HepG2 (cell line): ENCODE data around the gene CSNK1E. TPM values are rescaled to one million over a fixed set of nuclear protein-coding genes. Genes with fewer than 3 reads are reported as not detected.
A peak's percentile ranks its signal among the peaks of the same experiment; 100 is the strongest.

Experiments used
- ATAC-seq: fragments of 200-7000 bp; cut with Tn5 transposase; 3 replicates; pipeline ENCODE4 v1.9.1; 2020; ENCODE audit warnings: mild to moderate bottlenecking, moderate library complexity
- BruUV-seq: library from RNA; stranded (reverse); fragments of 400-500 nt; replicated peaks from 2 replicates; lab custom pipeline; 2021; lab: Mats Ljungman, UMichigan
- CTCF ChIA-PET: fragments of 300-600 bp; formaldehyde crosslinking; extraction: SDS; loops from one replicate; lab custom pipeline; 2021; ENCODE audit warnings: low total read pairs, inconsistent platforms, low intra/inter-chr PET ratio; lab: Yijun Ruan, JAX
- POLR2A ChIA-PET: fragments of 350-600 bp; sonication (Branson Sonifier 250); formaldehyde crosslinking; loops from one replicate; lab custom pipeline; 2020; ENCODE audit warnings: antibody characterized with exemption, inconsistent platforms; lab: Yijun Ruan, JAX
- DNase-seq: peaks from one replicate; pipeline ENCODE4 v3.0.0-alpha.2; 2015; ENCODE audit warnings: low spot score
- FAIRE-seq: peaks from 3 replicates; lab custom pipeline; 2011; peaks lifted over from hg19 to GRCh38; lab: Jason Lieb, UNC
- H2AFZ ChIP-seq: one replicate; pipeline ENCODE4 v1.6.1; 2011; ENCODE audit warnings: low read length, inconsistent platforms
- H3K27ac ChIP-seq: fragments of 300-600 bp; 3 replicates; pipeline ENCODE4 v1.8.0; 2011; ENCODE audit warnings: mixed run types, mild to moderate bottlenecking, mixed read lengths, low read length, inconsistent platforms; ENCODE audit not compliant: insufficient read depth; ENCODE audit errors: extremely low read length
- H3K27me3 ChIP-seq, 2 experiments: fragments of 200-600 bp in 1 of 2; 2 replicates in 1 of 2; 3 replicates in 1 of 2; pipeline versions ENCODE4 v1.6.0 to v1.8.0; 2011; ENCODE audit warnings: low read length in 2 of 2, mild to moderate bottlenecking in 2 of 2, moderate library complexity in 2 of 2, inconsistent platforms in 1 of 2; ENCODE audit not compliant: insufficient read depth in 2 of 2, control insufficient read depth in 1 of 2
- H3K36me3 ChIP-seq, 2 experiments: fragments of 200-600 bp in 1 of 2; replicated peaks in 1 of 2; 2 replicates in 1 of 2; 3 replicates in 1 of 2; pipeline versions ENCODE4 v1.5.1 to v1.8.0; 2011; ENCODE audit warnings: low read length in 2 of 2, inconsistent platforms in 1 of 2; ENCODE audit not compliant: insufficient read depth in 2 of 2, control insufficient read depth in 1 of 2
- H3K4me1 ChIP-seq: 2 replicates; pipeline ENCODE4 v1.5.1; 2012; ENCODE audit warnings: low read length, inconsistent platforms; ENCODE audit not compliant: insufficient read depth
- H3K4me2 ChIP-seq: 2 replicates; pipeline ENCODE4 v1.6.0; 2011; ENCODE audit warnings: low read depth, low read length, inconsistent platforms
- H3K4me3 ChIP-seq, 3 experiments: fragments of 200-600 bp in 1 of 3; sonication (generic), shearing (Covaris generic) in 1 of 3; replicated peaks in 1 of 3; 2 replicates each; pipeline ENCODE4 v1.5.1; 2011 to 2016; ENCODE audit warnings: low read length in 3 of 3, inconsistent platforms in 2 of 3, low read depth in 2 of 3, mild to moderate bottlenecking in 2 of 3, control low read depth in 1 of 3, mixed read lengths in 1 of 3; ENCODE audit not compliant: insufficient read depth in 1 of 3
- H3K79me2 ChIP-seq: one replicate; pipeline ENCODE4 v1.6.1; 2011; ENCODE audit warnings: low read length, inconsistent platforms; ENCODE audit not compliant: insufficient read depth
- H3K9ac ChIP-seq: 2 replicates; pipeline ENCODE4 v1.6.0; 2011; ENCODE audit warnings: mild to moderate bottlenecking, low read depth, low read length, inconsistent platforms; ENCODE audit not compliant: insufficient read depth
- H3K9me3 ChIP-seq: 2 replicates; pipeline ENCODE4 v1.5.1; 2012; ENCODE audit warnings: mild to moderate bottlenecking, low read length
- H4K20me1 ChIP-seq: 2 replicates; pipeline ENCODE4 v1.6.0; 2011; ENCODE audit warnings: inconsistent platforms, mild to moderate bottlenecking, low read length, moderate library complexity; ENCODE audit not compliant: insufficient read depth
- ATM ChIP-seq: fragments of 450-650 bp; IDR thresholded peaks from 2 replicates; pipeline ENCODE4 v1.7.1; 2017; ENCODE audit warnings: mild to moderate bottlenecking, borderline replicate concordance
- DZIP1 ChIP-seq: sonication (generic); formaldehyde crosslinking; IDR thresholded peaks from 2 replicates; pipeline ENCODE4 v1.5.0; 2020; ENCODE audit warnings: mild to moderate bottlenecking, missing genetic modification reagents
- E2F1 ChIP-seq: sonication (generic); formaldehyde crosslinking; IDR thresholded peaks from 2 replicates; pipeline ENCODE4 v1.5.0; 2020; ENCODE audit warnings: missing genetic modification reagents
- ERF ChIP-seq: IDR thresholded peaks from 2 replicates; pipeline ENCODE4 v1.6.1; 2018; ENCODE audit warnings: missing biosample characterization, missing genetic modification reagents
- HHEX ChIP-seq: IDR thresholded peaks from 2 replicates; pipeline ENCODE4 v1.6.1; 2016; ENCODE audit warnings: control low read depth
- HNF1B ChIP-seq: sonication (generic); formaldehyde crosslinking; IDR thresholded peaks from 2 replicates; pipeline ENCODE4 v1.5.1; 2020; ENCODE audit warnings: mild to moderate bottlenecking, moderate library complexity, missing genetic modification reagents
- SIN3A ChIP-seq: IDR thresholded peaks from 2 replicates; pipeline ENCODE4 v1.6.1; 2011; ENCODE audit warnings: low read depth, mild to moderate bottlenecking, control low read depth, low read length, borderline replicate concordance
- SMARCE1 ChIP-seq: fragments of 450-650 bp; IDR thresholded peaks from 2 replicates; pipeline ENCODE4 v1.6.1; 2017; ENCODE audit warnings: borderline replicate concordance
- SP2 ChIP-seq: sonication (generic); formaldehyde crosslinking; IDR thresholded peaks from 2 replicates; pipeline ENCODE4 v1.5.1; 2020; ENCODE audit warnings: mild to moderate bottlenecking, missing genetic modification reagents
- SSRP1 ChIP-seq: IDR thresholded peaks from 2 replicates; pipeline ENCODE4 v1.6.1; 2016; ENCODE audit warnings: control low read depth
- TBX2 ChIP-seq: sonication (generic); formaldehyde crosslinking; IDR thresholded peaks from 2 replicates; pipeline ENCODE4 v1.5.0; 2020; ENCODE audit warnings: missing genetic modification reagents, mild to moderate bottlenecking, borderline replicate concordance
- TFAP4 ChIP-seq: sonication (generic); IDR thresholded peaks from 2 replicates; pipeline ENCODE4 v1.6.1; 2016; ENCODE audit warnings: low read depth, borderline replicate concordance
- ZBTB20 ChIP-seq: sonication (generic); formaldehyde crosslinking; IDR thresholded peaks from 2 replicates; pipeline ENCODE4 v1.8.1; 2023; ENCODE audit warnings: missing genetic modification reagents, low read depth, mild to moderate bottlenecking, borderline replicate concordance
- ZBTB7A ChIP-seq: sonication (generic); formaldehyde crosslinking; IDR thresholded peaks from 2 replicates; pipeline ENCODE4 v1.8.0; 2022; ENCODE audit warnings: mild to moderate bottlenecking, missing genetic modification reagents
- ZMYM4 ChIP-seq: sonication (generic); formaldehyde crosslinking; IDR thresholded peaks from 2 replicates; pipeline ENCODE4 v1.8.1; 2023; ENCODE audit warnings: mild to moderate bottlenecking, missing genetic modification reagents
- ZNF224 ChIP-seq: sonication (generic); formaldehyde crosslinking; IDR thresholded peaks from 2 replicates; pipeline ENCODE4 v1.5.0; 2020; ENCODE audit warnings: mild to moderate bottlenecking, missing genetic modification reagents
- ZNF354B ChIP-seq: sonication (generic); formaldehyde crosslinking; IDR thresholded peaks from 2 replicates; pipeline ENCODE4 v1.8.0; 2022; ENCODE audit warnings: mild to moderate bottlenecking, missing genetic modification reagents
- ZNF557 ChIP-seq: sonication (generic); formaldehyde crosslinking; IDR thresholded peaks from 2 replicates; pipeline ENCODE4 v1.4.0; 2020; ENCODE audit warnings: missing genetic modification reagents
- WGBS: methylation state at CpG from one replicate; pipeline ENCODE4 v1.1.6; 2017; ENCODE audit warnings: low lambda C conversion rate; 5-methylcytosine and 5-hydroxymethylcytosine counted together
- in situ Hi-C: cut with HindIII; loops from 2 replicates; pipeline ENCODE4 v1.10.0; 2017; ENCODE audit warnings: low pct_unique_long_range_greater_than_20kb; ENCODE audit not compliant: extremely low pct_ligation_motif_present
- intact Hi-C: fragments of 100-400 bp; cut with micrococcal nuclease; formaldehyde crosslinking; loops from one replicate; pipeline ENCODE4 v1.10.0; 2022; ENCODE audit not compliant: unreplicated experiment
- polyA plus RNA-seq, 8 experiments: library from polyadenylated mRNA; depleted of rRNA in 3 of 8; stranded (reverse) in 7 of 8; unstranded in 1 of 8; fragments of >200 nt; fragmentation: Illumina TruSeq in 4 of 8; extraction: Trizol in 4 of 8; gene quantifications; 2 replicates each; pipeline versions ENCODE4 v1.2.1 to v1.2.3, GENCODE V29; 2011 to 2016; ENCODE audit warnings: low read depth in 4 of 8, missing spikeins in 1 of 8, mixed read lengths in 1 of 8; ENCODE audit not compliant: insufficient read depth in 1 of 8
- total RNA-seq, 5 experiments: library from RNA; depleted of rRNA; stranded (reverse); fragments of >200 nt; fragmentation: Illumina TruSeq; extraction: Trizol; gene quantifications; 2 replicates each; pipeline ENCODE4 v1.2.3, GENCODE V29; 2016; ENCODE audit warnings: low read depth in 1 of 5

The CSNK1E gene
- total and polyA plus RNA-seq, 2 of the 13 experiments (the other 11 are each of a cell fraction or from before 2014, with no cell fraction given), result 34.7 to 129 TPM

- BruUV-seq, result no TSS peak
- CTCF ChIA-PET, result no interaction called here
- TF ChIP-seq ERF (CRISPR knock-in tag), result no peak
- no peak for TF ChIP-seq ZBTB20 (CRISPR knock-in tag)
- TF ChIP-seq SIN3A, result 0 out of 2 replicates have a peak, but pooled peaks have one; percentile 5
- TF ChIP-seq SP2 (CRISPR knock-in tag), result no peak
- TF ChIP-seq ZMYM4 (CRISPR knock-in tag), result no peak
- TF ChIP-seq SSRP1, result no peak
- TF ChIP-seq HHEX, result no peak
- 0 out of 2 replicates have a peak, but pooled peaks have one; percentile 44 for TF ChIP-seq HNF1B (CRISPR knock-in tag)
- no peak for TF ChIP-seq ZNF354B (CRISPR knock-in tag)
- no peak for TF ChIP-seq ZNF557
- TF ChIP-seq TBX2, result peak; percentile 44; the same call in 1 of the 2 replicates
- TF ChIP-seq TFAP4, result peak; percentile 30; the same call in 1 of the 2 replicates
- TF ChIP-seq DZIP1, result 0 out of 2 replicates have a peak, but pooled peaks have one; percentile 64
- TF ChIP-seq ZBTB7A (CRISPR knock-in tag), result no peak
- TF ChIP-seq ATM, result no peak
- 0 out of 2 replicates have a peak, but pooled peaks have one; percentile 39 for TF ChIP-seq ZNF224
- TF ChIP-seq SMARCE1, result no peak
- TF ChIP-seq E2F1 (CRISPR knock-in tag), result no peak
Measured at GRCh38 chr22:38273135-38273826, 44.0 kb downstream of the CSNK1E start.

More at GRCh38 chr22:38273135-38273826, 44.0 kb downstream of the CSNK1E start:
- Histone ChIP-seq H3K27me3 (peaks cover 0 to 4% of the 10 kb centered on the region in 2 experiments; a peak in 3 of 5 replicates), H2AFZ (peak overlapping the region; percentile 100), H3K79me2 (peaks cover 41% of the 10 kb centered on the region), H3K27ac (peak overlapping the region; percentile 49), H3K4me1 (peaks cover 65% of the 10 kb centered on the region), H3K9me3 (no peaks in the 10 kb centered on the region), H3K4me3 (peak overlapping the region; percentile 83 to 96 (median 94)), H4K20me1 (peaks cover 9% of the 10 kb centered on the region; the same call in 1 of the 2 replicates), H3K9ac (peak overlapping the region; percentile 83), H3K36me3 (0 out of 5 replicates have a peak, but pooled peaks cover 1 to 4% of the 10 kb centered on the region in 2 experiments), H3K4me2 (peak overlapping the region; percentile 100)
- ATAC-seq (peak; percentile 11; the same call in 2 of the 3 replicates), FAIRE-seq (no peak), DNase-seq (no peak)
- intact Hi-C loops (no loop called here), in situ Hi-C loops (no loop called here)
- POLR2A ChIA-PET, result interaction anchor here (0.6 to 1.8 kb wide), 3 partner anchors 10 to 392 kb away, joined by 3 to 7 read pairs (median 3); no protein-coding TSS in a partner anchor
- 3% methylated on average over 19 of the region's 26 CpGs for WGBS
